ENCODE measurements around the gene GRIN2A. TPM values are rescaled to one million over a fixed set of nuclear protein-coding genes. Genes with fewer than 3 reads are reported as not detected.

The GRIN2A gene
- total and polyA plus RNA-seq, 2 donors (not counting 3 experiments of a cell fraction or from before 2014, with no cell fraction given): not detected

DNA sequence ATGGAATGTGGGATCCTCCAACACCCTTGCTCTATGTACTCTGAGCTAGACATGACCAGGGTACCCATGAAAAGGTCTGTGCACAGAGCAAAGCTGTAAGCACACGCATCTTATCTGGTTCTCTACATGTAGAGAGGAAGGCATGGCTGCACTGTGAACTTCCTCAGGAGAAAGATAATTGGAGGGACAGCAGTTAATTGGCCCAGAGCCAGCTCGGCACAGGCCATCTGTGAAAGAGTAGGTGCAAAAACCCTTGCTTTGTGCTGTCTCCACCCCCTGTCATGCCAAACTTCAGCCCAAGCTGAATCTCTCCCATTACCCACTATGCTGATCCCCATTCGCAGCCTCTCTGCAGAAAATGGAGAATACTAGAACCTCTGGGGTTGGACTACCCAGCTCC is 241.0 kb downstream of the GRIN2A start:
- Histone ChIP-seq H3K9me3 (replicated peaks; ENCODE audit: control insufficient read depth, insufficient read depth, low read length) (peaks cover 3% of the 10 kb centered on the region), H3K9me1 (replicated peaks; ENCODE audit: control insufficient read depth, extremely low read depth, insufficient read depth, low read length) (no peaks in the 10 kb centered on the region), H3K4me1 (ENCODE audit: control insufficient read depth, extremely low read depth, insufficient read depth, low read length) (no peaks in the 10 kb centered on the region), H3K4me2 (ENCODE audit: insufficient read depth, low read length) (no peak overlapping the region), H3K27me3 (ENCODE audit: control insufficient read depth in 2 of 2, insufficient read depth in 2 of 2, low read length in 2 of 2) (no peaks in the 10 kb centered on the region), H4K20me1 (replicated peaks; ENCODE audit: control insufficient read depth, extremely low read depth, insufficient read depth, low read length) (no peaks in the 10 kb centered on the region), H3K36me3 (ENCODE audit: control insufficient read depth in 2 of 2, extremely low read depth in 1 of 2, insufficient read depth in 2 of 2, low read length in 2 of 2) (no peaks in the 10 kb centered on the region), H3K4me3 (replicated peaks in 1 of 3; ENCODE audit: insufficient read depth in 1 of 3, low read depth in 1 of 3, low read length in 3 of 3) (no peak overlapping the region), H3K79me2 (ENCODE audit: control insufficient read depth, insufficient read depth, low read length) (no peaks in the 10 kb centered on the region), H3K27ac (ENCODE audit: insufficient read depth, low read depth, low read length) (no peak overlapping the region), H3K9ac (replicated peaks; ENCODE audit: extremely low read depth, insufficient read depth, low read length) (no peak overlapping the region), H2AFZ (ENCODE audit: low read depth, low read length) (no peak overlapping the region)
- ChIA-PET POLR2A (no interaction called here), CTCF (no interaction called here)
- no TSS peak for BruUV-seq (replicated peaks)
- intact Hi-C loops (cut with micrococcal nuclease) (no loop called here), dilution Hi-C loops (cut with MboI; ENCODE audit: extremely low pct_ligation_motif_present, low sequenced_read_pairs) (no loop called here)
- DNase-seq (ENCODE audit: low read depth, low spot score): no peak
- no peak for TF ChIP-seq POLR2A (IDR thresholded peaks at IDR 0.05; ENCODE audit: low read depth, low read length)
- TF ChIP-seq POLR2AphosphoS5 (IDR thresholded peaks at IDR 0.05; ENCODE audit: insufficient read depth, low read depth, low read length): no peak
- TF ChIP-seq, protein P1, sequence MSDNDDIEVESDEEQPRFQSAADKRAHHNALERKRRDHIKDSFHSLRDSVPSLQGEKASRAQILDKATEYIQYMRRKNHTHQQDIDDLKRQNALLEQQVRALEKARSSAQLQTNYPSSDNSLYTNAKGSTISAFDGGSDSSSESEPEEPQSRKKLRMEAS (IDR thresholded peaks at IDR 0.05; ENCODE audit: insufficient read depth, insufficient read length): no peak
- TF ChIP-seq, protein P2, sequence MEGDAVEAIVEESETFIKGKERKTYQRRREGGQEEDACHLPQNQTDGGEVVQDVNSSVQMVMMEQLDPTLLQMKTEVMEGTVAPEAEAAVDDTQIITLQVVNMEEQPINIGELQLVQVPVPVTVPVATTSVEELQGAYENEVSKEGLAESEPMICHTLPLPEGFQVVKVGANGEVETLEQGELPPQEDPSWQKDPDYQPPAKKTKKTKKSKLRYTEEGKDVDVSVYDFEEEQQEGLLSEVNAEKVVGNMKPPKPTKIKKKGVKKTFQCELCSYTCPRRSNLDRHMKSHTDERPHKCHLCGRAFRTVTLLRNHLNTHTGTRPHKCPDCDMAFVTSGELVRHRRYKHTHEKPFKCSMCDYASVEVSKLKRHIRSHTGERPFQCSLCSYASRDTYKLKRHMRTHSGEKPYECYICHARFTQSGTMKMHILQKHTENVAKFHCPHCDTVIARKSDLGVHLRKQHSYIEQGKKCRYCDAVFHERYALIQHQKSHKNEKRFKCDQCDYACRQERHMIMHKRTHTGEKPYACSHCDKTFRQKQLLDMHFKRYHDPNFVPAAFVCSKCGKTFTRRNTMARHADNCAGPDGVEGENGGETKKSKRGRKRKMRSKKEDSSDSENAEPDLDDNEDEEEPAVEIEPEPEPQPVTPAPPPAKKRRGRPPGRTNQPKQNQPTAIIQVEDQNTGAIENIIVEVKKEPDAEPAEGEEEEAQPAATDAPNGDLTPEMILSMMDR (IDR thresholded peaks at IDR 0.05; ENCODE audit: extremely low read depth in 1 of 2, insufficient read depth in 1 of 2, low read depth in 1 of 2, low read length in 2 of 2): no peak
- no peak for TF ChIP-seq FOS (IDR thresholded peaks at IDR 0.05; ENCODE audit: borderline replicate concordance, insufficient read depth, low read length)
- no peak for TF ChIP-seq EZH2 (IDR thresholded peaks at IDR 0.05; ENCODE audit: borderline replicate concordance, low read depth, low read length, severe bottlenecking)
- no peak for TF ChIP-seq GATA2 (IDR thresholded peaks at IDR 0.05; ENCODE audit: insufficient read depth, insufficient read length, low read depth, low read length)
- no peak for TF ChIP-seq MYC (IDR thresholded peaks at IDR 0.05; ENCODE audit: low read depth, low read length)
- TF ChIP-seq JUN (IDR thresholded peaks at IDR 0.05; ENCODE audit: borderline replicate concordance, insufficient read depth, insufficient read length, low read depth): no peak
- no peak for FAIRE-seq
